ENCODE data around the gene NDNF. TPM values are rescaled to one million over a fixed set of nuclear protein-coding genes. Genes with fewer than 3 reads are reported as not detected.

The NDNF gene
- total RNA-seq, 4 donors from 2014 or later = 2.4 to 10.6 (median 7.8) TPM

DNA sequence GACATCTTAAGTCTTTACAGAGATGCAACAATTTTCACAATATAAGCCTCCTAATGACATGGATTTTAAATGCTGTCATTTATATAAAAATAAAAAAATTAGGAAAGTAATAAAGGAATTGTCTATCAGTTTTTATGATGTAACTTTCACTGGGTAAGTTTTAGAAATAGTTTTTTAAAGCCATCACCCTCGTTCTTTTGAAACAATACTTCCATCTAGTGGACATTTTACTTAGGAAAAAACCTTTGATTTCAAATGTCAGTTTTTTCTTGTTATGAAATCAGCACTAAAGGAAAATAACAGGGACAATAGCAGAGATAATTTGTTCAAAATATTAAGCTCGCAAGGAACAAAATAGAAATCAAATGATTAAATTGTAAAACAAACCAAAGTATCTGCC is 24.3 kb upstream of the NDNF start:
- Histone ChIP-seq H3K36me3 (no peaks in the 10 kb centered on the region), H3K4me3 (no peak overlapping the region), H3K27ac (no peak overlapping the region), H3K27me3 (no peaks in the 10 kb centered on the region), H3K9me3 (no peaks in the 10 kb centered on the region), H3K4me1 (no peaks in the 10 kb centered on the region)
- TF ChIP-seq EP300 (IDR thresholded peaks at IDR 0.05) (no peak), POLR2A (IDR thresholded peaks at IDR 0.05) (no peak)
- TF ChIP-seq, protein P1, sequence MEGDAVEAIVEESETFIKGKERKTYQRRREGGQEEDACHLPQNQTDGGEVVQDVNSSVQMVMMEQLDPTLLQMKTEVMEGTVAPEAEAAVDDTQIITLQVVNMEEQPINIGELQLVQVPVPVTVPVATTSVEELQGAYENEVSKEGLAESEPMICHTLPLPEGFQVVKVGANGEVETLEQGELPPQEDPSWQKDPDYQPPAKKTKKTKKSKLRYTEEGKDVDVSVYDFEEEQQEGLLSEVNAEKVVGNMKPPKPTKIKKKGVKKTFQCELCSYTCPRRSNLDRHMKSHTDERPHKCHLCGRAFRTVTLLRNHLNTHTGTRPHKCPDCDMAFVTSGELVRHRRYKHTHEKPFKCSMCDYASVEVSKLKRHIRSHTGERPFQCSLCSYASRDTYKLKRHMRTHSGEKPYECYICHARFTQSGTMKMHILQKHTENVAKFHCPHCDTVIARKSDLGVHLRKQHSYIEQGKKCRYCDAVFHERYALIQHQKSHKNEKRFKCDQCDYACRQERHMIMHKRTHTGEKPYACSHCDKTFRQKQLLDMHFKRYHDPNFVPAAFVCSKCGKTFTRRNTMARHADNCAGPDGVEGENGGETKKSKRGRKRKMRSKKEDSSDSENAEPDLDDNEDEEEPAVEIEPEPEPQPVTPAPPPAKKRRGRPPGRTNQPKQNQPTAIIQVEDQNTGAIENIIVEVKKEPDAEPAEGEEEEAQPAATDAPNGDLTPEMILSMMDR (IDR thresholded peaks at IDR 0.05) = peak; percentile 36 to 55 (median 54)
- 17 to 18% methylated on average over 2 of the region's 2 CpGs for WGBS, 2 donors
- DNase-seq (ENCODE audit: low spot score in 2 of 2) = no peak

DNA sequence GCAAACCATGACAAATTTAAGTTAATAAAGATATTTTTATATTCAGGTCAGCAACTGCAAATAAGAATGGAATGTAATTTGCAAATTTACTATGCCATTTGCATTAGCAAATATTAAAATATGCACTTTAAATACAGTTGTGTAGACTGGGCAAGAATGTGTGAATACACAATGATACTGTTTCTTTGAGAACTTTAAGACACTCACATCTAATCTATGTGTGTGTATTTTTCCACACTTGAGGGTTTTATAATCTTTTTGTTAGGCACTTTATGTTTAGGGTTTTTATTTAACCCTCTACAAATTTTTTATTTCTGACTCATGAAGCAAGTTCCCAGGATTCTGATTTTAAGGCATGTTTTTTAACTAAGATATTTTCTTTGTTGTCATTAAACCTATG is 23.9 kb upstream of the NDNF start:
- DNase-seq (ENCODE audit: low spot score in 2 of 2) = no peak
- H3K36me3 ChIP-seq = no peaks in the 10 kb centered on the region
- H3K27ac ChIP-seq = no peak overlapping the region
- no peak overlapping the region for H3K4me3 ChIP-seq
- H3K9me3 ChIP-seq = no peaks in the 10 kb centered on the region
- no peaks in the 10 kb centered on the region for H3K4me1 ChIP-seq
- no peaks in the 10 kb centered on the region for H3K27me3 ChIP-seq
- TF ChIP-seq POLR2A (IDR thresholded peaks at IDR 0.05) = no peak
- no peak for TF ChIP-seq EP300 (IDR thresholded peaks at IDR 0.05)
- TF ChIP-seq, protein P1 (IDR thresholded peaks at IDR 0.05) = no peak

DNA sequence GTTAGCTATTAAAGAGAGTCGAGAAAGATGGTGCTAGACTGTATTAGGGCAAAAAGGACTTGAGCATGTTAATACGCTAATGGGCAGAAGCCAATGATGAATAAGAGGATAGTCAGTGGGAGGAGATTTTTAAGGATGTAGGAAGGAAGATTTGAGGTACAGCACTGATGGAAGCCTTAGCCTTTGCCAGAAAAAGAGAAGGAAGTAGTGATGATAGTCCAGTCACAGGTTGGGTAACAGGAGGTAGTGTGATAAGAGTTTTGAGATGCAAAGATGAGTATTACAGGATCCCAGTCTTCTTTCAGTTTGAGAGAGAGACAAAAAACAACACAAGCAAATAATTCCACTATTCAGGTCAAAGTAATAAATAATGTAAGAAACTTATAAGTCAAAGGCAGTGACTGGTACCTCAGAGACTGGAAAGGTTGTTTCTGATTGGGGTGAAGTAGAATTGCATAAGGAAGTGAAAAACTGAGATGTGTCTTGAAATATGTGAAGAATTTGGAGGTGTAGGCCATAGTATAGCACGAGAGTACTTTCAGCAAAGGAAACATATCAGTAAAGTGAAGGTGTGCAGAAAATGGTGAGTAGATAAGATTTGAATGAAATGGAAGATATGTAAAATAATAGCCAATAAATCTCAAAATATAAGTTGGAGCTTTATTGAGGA is 22.1 kb upstream of the NDNF start:
- TF ChIP-seq, protein P1 (IDR thresholded peaks at IDR 0.05) = no peak
- no peak for TF ChIP-seq POLR2A (IDR thresholded peaks at IDR 0.05)
- no peak for TF ChIP-seq EP300 (IDR thresholded peaks at IDR 0.05)
- Histone ChIP-seq H3K4me1 (no peaks in the 10 kb centered on the region), H3K27me3 (no peaks in the 10 kb centered on the region), H3K27ac (no peak overlapping the region), H3K4me3 (no peak overlapping the region), H3K36me3 (no peaks in the 10 kb centered on the region), H3K9me3 (no peaks in the 10 kb centered on the region)
- WGBS, 2 donors = 88 to 94% methylated on average over 3 of the region's 3 CpGs
- no peak for DNase-seq (ENCODE audit: low spot score in 2 of 2)

DNA sequence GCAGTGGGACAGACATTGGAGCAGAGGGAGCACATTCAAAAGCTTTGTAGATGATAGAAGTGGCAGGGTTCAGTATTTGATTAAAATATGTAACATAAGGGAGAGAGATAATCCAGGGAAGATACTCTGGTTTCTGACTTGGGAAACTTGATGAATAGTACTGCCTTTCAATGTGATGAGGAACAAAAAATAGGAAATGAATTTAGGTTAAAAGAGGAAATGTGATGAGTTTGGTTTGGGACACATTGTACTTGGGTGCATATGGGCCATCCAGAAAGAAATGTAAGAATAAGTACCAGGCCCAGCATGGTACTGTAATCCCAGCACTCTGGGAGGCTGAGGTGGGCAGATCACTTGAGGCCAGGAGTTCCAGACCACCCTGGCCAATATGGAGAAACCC is 20.9 kb upstream of the NDNF start:
- Histone ChIP-seq H3K4me1 (no peaks in the 10 kb centered on the region), H3K36me3 (no peaks in the 10 kb centered on the region), H3K4me3 (no peak overlapping the region), H3K9me3 (no peaks in the 10 kb centered on the region), H3K27ac (no peak overlapping the region), H3K27me3 (no peaks in the 10 kb centered on the region)
- TF ChIP-seq POLR2A (IDR thresholded peaks at IDR 0.05) = no peak
- no peak for TF ChIP-seq EP300 (IDR thresholded peaks at IDR 0.05)
- TF ChIP-seq, protein P1 (IDR thresholded peaks at IDR 0.05) = no peak
- DNase-seq (ENCODE audit: low spot score in 2 of 2) = no peak

DNA sequence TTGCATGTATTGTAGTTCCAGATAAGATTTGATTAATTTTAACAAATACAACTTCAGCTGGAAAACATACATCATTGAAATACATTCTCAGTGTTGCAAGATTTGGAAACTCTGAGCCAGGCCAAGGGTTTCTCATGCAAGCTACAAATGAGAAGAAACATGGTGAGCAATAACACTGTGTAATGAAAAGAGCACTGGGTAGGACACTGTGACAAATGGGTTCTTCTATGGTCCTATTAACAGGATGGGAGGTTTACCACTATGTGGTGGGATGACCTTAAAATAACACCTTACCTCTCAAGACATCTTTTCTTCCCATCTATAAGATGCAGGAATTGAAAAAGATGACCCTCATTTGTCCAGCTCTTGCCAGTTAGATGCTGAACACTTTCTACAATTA is 19.6 kb upstream of the NDNF start:
- H3K4me3 ChIP-seq = no peak overlapping the region
- H3K9me3 ChIP-seq = no peaks in the 10 kb centered on the region
- no peak for DNase-seq (ENCODE audit: low spot score in 2 of 2)
- H3K27me3 ChIP-seq = no peaks in the 10 kb centered on the region
- TF ChIP-seq EP300 (IDR thresholded peaks at IDR 0.05) (no peak), POLR2A (IDR thresholded peaks at IDR 0.05) (no peak)
- TF ChIP-seq, protein P1 (IDR thresholded peaks at IDR 0.05) = no peak
- no peak overlapping the region for H3K27ac ChIP-seq
- no peaks in the 10 kb centered on the region for H3K4me1 ChIP-seq
- no peaks in the 10 kb centered on the region for H3K36me3 ChIP-seq
